ENCODE data around the gene ANO2. TPM values are rescaled to one million over a fixed set of nuclear protein-coding genes. Genes with fewer than 3 reads are reported as not detected.
A peak's percentile ranks its signal among the peaks of the same experiment; 100 is the strongest.

ANO2 gene
- total RNA-seq, 2 donors from 2014 or later = 14.3 to 28.5 TPM

- H3K4me3 Mint-ChIP-seq = no peak overlapping the region
- no peak overlapping the region for H3K4me3 ChIP-seq (ENCODE audit: low read length)
- H3K36me3 Mint-ChIP-seq (ENCODE audit: low read depth) = peaks cover 43% of the 10 kb centered on the region
- no peak overlapping the region for H3K27ac Mint-ChIP-seq
- H3K9ac ChIP-seq (ENCODE audit: extremely low read depth, low read length, poor library complexity, severe bottlenecking) = no peak overlapping the region
- peaks cover 78% of the 10 kb centered on the region for H3K27me3 ChIP-seq (ENCODE audit: control insufficient read depth, insufficient read depth, low read length, poor library complexity, severe bottlenecking)
- no peak overlapping the region for H3K27ac ChIP-seq (ENCODE audit: low read depth, low read length)
- no peaks in the 10 kb centered on the region for H3K4me1 ChIP-seq (ENCODE audit: control insufficient read depth, insufficient read depth, low read length)
- WGBS, 2 experiments (ENCODE audit: insufficient coverage in 1 of 2, insufficient read length in 1 of 2) = 83 to 85% methylated on average over 4 to 7 of the region's 7 CpGs
- no peaks in the 10 kb centered on the region for H3K9me3 Mint-ChIP-seq
- H3K36me3 ChIP-seq (ENCODE audit: control insufficient read depth, insufficient read depth, low read length) = no peaks in the 10 kb centered on the region
- no peak for TF ChIP-seq CTCF (conservative IDR thresholded peaks at IDR 0.05)
- H3K9me3 ChIP-seq (ENCODE audit: control insufficient read depth, low read length) = no peaks in the 10 kb centered on the region
- DNase-seq = peak; percentile 64
- no peaks in the 10 kb centered on the region for H3K4me1 Mint-ChIP-seq
- H3K27me3 Mint-ChIP-seq (ENCODE audit: insufficient read depth) = peaks cover 70% of the 10 kb centered on the region
Observed at GRCh38 chr12:5803532-5803931, 141.5 kb downstream of the ANO2 start.

- no peaks in the 10 kb centered on the region for H3K4me1 Mint-ChIP-seq
Observed at GRCh38 chr12:5798242-5799015, 146.6 kb downstream of the ANO2 start.

GRCh38 chr12:5797661-5798060 lies 147.4 kb downstream of the ANO2 start:
- H3K9ac ChIP-seq (ENCODE audit: extremely low read depth, low read length, poor library complexity, severe bottlenecking) = no peak overlapping the region
- Mint-ChIP-seq H3K4me1 (no peaks in the 10 kb centered on the region), H3K27me3 (ENCODE audit: insufficient read depth) (peaks cover 26% of the 10 kb centered on the region), H3K9me3 (no peaks in the 10 kb centered on the region), H3K4me3 (no peak overlapping the region), H3K27ac (no peak overlapping the region), H3K36me3 (ENCODE audit: low read depth) (peaks cover 21% of the 10 kb centered on the region)
- no peak overlapping the region for H3K4me3 ChIP-seq (ENCODE audit: low read length)
- H3K4me1 ChIP-seq (ENCODE audit: control insufficient read depth, insufficient read depth, low read length) = no peaks in the 10 kb centered on the region
- TF ChIP-seq CTCF (conservative IDR thresholded peaks at IDR 0.05) = no peak
- DNase-seq = no peak
- peaks cover 21% of the 10 kb centered on the region for H3K27me3 ChIP-seq (ENCODE audit: control insufficient read depth, insufficient read depth, low read length, poor library complexity, severe bottlenecking)
- H3K36me3 ChIP-seq (ENCODE audit: control insufficient read depth, insufficient read depth, low read length) = no peaks in the 10 kb centered on the region
- H3K9me3 ChIP-seq (ENCODE audit: control insufficient read depth, low read length) = no peaks in the 10 kb centered on the region
- no peak overlapping the region for H3K27ac ChIP-seq (ENCODE audit: low read depth, low read length)
- whole genome bisulfite sequencing, 2 experiments (ENCODE audit: insufficient coverage in 1 of 2, insufficient read length in 1 of 2) = 94 to 97% methylated on average over 4 to 9 of the region's 9 CpGs

More at GRCh38 chr12:5798242-5799015, 146.6 kb downstream of the ANO2 start:
- Histone ChIP-seq H3K27me3 (ENCODE audit: control insufficient read depth, insufficient read depth, low read length, poor library complexity, severe bottlenecking) (peaks cover 29% of the 10 kb centered on the region), H3K4me1 (ENCODE audit: control insufficient read depth, insufficient read depth, low read length) (no peaks in the 10 kb centered on the region), H3K9me3 (ENCODE audit: control insufficient read depth, low read length) (no peaks in the 10 kb centered on the region), H3K27ac (ENCODE audit: low read depth, low read length) (no peak overlapping the region), H3K36me3 (ENCODE audit: control insufficient read depth, insufficient read depth, low read length) (no peaks in the 10 kb centered on the region), H3K9ac (ENCODE audit: extremely low read depth, low read length, poor library complexity, severe bottlenecking) (no peak overlapping the region), H3K4me3 (ENCODE audit: low read length) (no peak overlapping the region)
- Mint-ChIP-seq H3K36me3 (ENCODE audit: low read depth) (peaks cover 22% of the 10 kb centered on the region), H3K9me3 (no peaks in the 10 kb centered on the region), H3K4me3 (no peak overlapping the region), H3K27ac (no peak overlapping the region), H3K27me3 (ENCODE audit: insufficient read depth) (peaks cover 32% of the 10 kb centered on the region)
- no peak for TF ChIP-seq CTCF (conservative IDR thresholded peaks at IDR 0.05)
- 92 to 94% methylated on average over 11 to 12 of the region's 12 CpGs for WGBS, 2 experiments (ENCODE audit: insufficient coverage in 1 of 2, insufficient read length in 1 of 2)
- DNase-seq = no peak

Data from endodermal cell (in vitro differentiated cells).